Naive B cell (primary cell): ENCODE data around the gene LYRM2. TPM values are rescaled to one million over a fixed set of nuclear protein-coding genes. Genes with fewer than 3 reads are reported as not detected.

Experiments used
- ATAC-seq, 2 donors: fragments of 150-1000 bp; cut with Tn5 transposase; 2 replicates each; pipeline ENCODE4 v1.10.0; 2021; ENCODE audit warnings: low read depth in 2 of 2, mild to moderate bottlenecking in 2 of 2, moderate library complexity in 2 of 2
- DNase-seq: peaks from one replicate; pipeline ENCODE4 v3.0.0; 2022
- H3K27ac Mint-ChIP-seq, 6 donors: one replicate each; pipeline ENCODE4 v1.8.0; 2020 to 2022; ENCODE audit warnings: mild to moderate bottlenecking in 6 of 6, mixed read lengths in 6 of 6, moderate library complexity in 5 of 6, inconsistent platforms in 2 of 6
- H3K27me3 Mint-ChIP-seq, 3 donors: one replicate each; pipeline ENCODE4 v1.8.0; 2021 to 2022; ENCODE audit warnings: mixed read lengths in 3 of 3, mild to moderate bottlenecking in 1 of 3
- H3K36me3 Mint-ChIP-seq, 2 donors: one replicate each; pipeline ENCODE4 v1.8.0; 2020 to 2022; ENCODE audit warnings: mixed read lengths in 2 of 2, inconsistent platforms in 1 of 2, mild to moderate bottlenecking in 1 of 2
- H3K4me1 Mint-ChIP-seq, 3 donors: one replicate each; pipeline ENCODE4 v1.8.0; 2020 to 2022; ENCODE audit warnings: mixed read lengths in 3 of 3, inconsistent platforms in 1 of 3, mild to moderate bottlenecking in 1 of 3, moderate library complexity in 1 of 3
- H3K4me3 Mint-ChIP-seq, 8 donors: one replicate each; pipeline ENCODE4 v1.8.0; 2020 to 2022; ENCODE audit warnings: mild to moderate bottlenecking in 8 of 8, mixed read lengths in 8 of 8, moderate library complexity in 8 of 8, inconsistent platforms in 2 of 8
- H3K9me3 Mint-ChIP-seq, 7 donors: one replicate each; pipeline ENCODE4 v1.8.0; 2020 to 2022; ENCODE audit warnings: mixed read lengths in 7 of 7, mild to moderate bottlenecking in 5 of 7, inconsistent platforms in 2 of 7, moderate library complexity in 1 of 7
- polyA plus RNA-seq, 6 donors: library from polyadenylated mRNA; unstranded; fragments of 300-500 nt; fragmentation: Illumina TruSeq; gene quantifications; one replicate each; pipeline ENCODE4 v1.2.3, GENCODE V29; 2021; ENCODE audit warnings: low read depth in 6 of 6

The LYRM2 gene
- polyA plus RNA-seq, 6 donors from 2014 or later = 67.2 to 99.8 (median 77.4) TPM

DNA sequence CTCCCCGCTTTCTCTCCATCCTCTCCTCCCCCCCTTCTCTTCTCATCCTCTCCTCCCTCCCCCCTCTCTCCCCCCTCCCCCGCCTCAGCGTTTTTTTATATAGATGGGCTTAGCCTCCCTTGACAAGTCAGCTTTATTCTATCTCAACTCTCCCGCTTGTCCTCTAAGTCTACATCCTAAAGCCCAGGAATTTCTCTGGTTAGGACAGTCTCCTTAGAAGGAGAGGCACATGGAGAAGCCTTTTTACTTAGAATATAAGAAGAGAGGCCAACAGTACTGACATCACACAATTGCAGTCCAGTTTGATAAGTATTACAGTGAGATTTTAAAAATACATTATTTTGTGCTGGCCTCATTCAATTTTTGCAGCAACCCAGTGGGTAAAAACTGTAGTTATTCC is 83.5 kb downstream of the LYRM2 start:
- Mint-ChIP-seq H3K4me3 (no peak overlapping the region), H3K27ac (no peak overlapping the region), H3K27me3 (peaks cover 10 to 19% (median 12%) of the 10 kb centered on the region in 3 donors), H3K4me1 (no peaks in the 10 kb centered on the region), H3K36me3 (peaks cover 7 to 13% of the 10 kb centered on the region in 2 donors), H3K9me3 (peaks cover 4 to 12% (median 7%) of the 10 kb centered on the region in 7 donors)
- no peak for ATAC-seq
- DNase-seq = no peak

GRCh38 chr6:89554106-89554505 is 84.4 kb downstream of the LYRM2 start:
- H3K36me3 Mint-ChIP-seq = peaks cover 7 to 13% of the 10 kb centered on the region in 2 donors
- peaks cover 10 to 19% (median 12%) of the 10 kb centered on the region in 3 donors for H3K27me3 Mint-ChIP-seq
- H3K4me1 Mint-ChIP-seq = no peaks in the 10 kb centered on the region
- no peak for DNase-seq
- H3K9me3 Mint-ChIP-seq = peaks cover 4 to 12% (median 7%) of the 10 kb centered on the region in 7 donors
- no peak for ATAC-seq
- no peak overlapping the region for H3K4me3 Mint-ChIP-seq
- H3K27ac Mint-ChIP-seq = no peak overlapping the region

DNA sequence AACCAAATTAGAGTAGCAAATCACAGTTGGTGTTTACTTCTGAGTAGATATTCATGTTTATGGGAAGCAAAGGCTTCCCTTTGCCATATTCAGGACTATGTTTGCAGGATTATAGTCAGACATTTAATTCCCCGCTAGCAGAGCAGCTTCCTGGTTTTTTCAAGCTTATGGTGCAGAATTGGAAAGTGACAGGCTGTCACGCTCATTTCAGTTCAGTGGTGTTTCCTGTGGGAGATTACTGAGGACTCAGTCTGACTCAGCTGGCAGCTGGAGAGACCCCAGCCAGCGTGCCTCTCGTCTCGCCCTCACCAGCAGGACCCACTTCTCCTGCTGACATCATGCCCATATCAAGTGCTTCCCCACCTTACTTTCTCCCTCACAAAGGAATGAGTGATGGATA is 85.1 kb downstream of the LYRM2 start:
- H3K27ac Mint-ChIP-seq = no peak overlapping the region
- DNase-seq (no peak), ATAC-seq (no peak)
- H3K27me3 Mint-ChIP-seq = peaks cover 10 to 19% (median 12%) of the 10 kb centered on the region in 3 donors
- peaks cover 7 to 13% of the 10 kb centered on the region in 2 donors for H3K36me3 Mint-ChIP-seq
- H3K9me3 Mint-ChIP-seq = peaks cover 4 to 12% (median 7%) of the 10 kb centered on the region in 7 donors
- no peak overlapping the region for H3K4me3 Mint-ChIP-seq
- no peaks in the 10 kb centered on the region for H3K4me1 Mint-ChIP-seq

GRCh38 chr6:89547281-89547680 is 91.3 kb downstream of the LYRM2 start:
- DNase-seq (no peak), ATAC-seq (no peak)
- Mint-ChIP-seq H3K27ac (no peak overlapping the region), H3K36me3 (peaks cover 0 to 7% of the 10 kb centered on the region in 2 donors), H3K9me3 (peaks cover 0 to 2% (median 0%) of the 10 kb centered on the region in 7 donors), H3K4me3 (no peak overlapping the region), H3K27me3 (peaks cover 0 to 10% (median 0%) of the 10 kb centered on the region in 3 donors), H3K4me1 (no peaks in the 10 kb centered on the region)

DNA sequence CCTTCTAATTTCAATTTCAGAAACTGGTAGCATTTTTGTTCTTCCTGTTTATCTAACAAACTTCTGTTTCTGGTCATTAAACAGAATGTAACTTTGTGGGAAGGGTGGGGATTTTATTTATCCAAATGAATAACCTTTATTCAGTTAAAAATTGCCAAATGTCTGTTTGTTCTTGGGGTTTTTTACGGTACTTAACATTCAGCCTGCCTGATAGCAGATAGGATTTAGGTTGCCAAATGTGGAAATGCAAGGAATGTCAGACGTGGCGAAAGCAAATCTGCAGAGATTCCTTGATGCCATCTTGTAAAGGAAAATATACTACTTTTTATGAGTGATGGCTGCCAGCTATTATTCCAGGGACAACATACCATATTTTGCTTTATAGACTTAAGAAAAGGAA is 95.7 kb downstream of the LYRM2 start:
- Mint-ChIP-seq H3K36me3 (peaks cover 0 to 7% of the 10 kb centered on the region in 2 donors), H3K9me3 (no peaks in the 10 kb centered on the region), H3K27ac (no peak overlapping the region), H3K4me1 (no peaks in the 10 kb centered on the region), H3K4me3 (no peak overlapping the region), H3K27me3 (peaks cover 0 to 10% (median 0%) of the 10 kb centered on the region in 3 donors)
- DNase-seq (no peak), ATAC-seq (no peak)

GRCh38 chr6:89542081-89542857 is 96.3 kb downstream of the LYRM2 start:
- Mint-ChIP-seq H3K27ac (no peak overlapping the region), H3K4me1 (no peaks in the 10 kb centered on the region), H3K36me3 (peaks cover 0 to 7% of the 10 kb centered on the region in 2 donors), H3K27me3 (peaks cover 0 to 10% (median 0%) of the 10 kb centered on the region in 3 donors), H3K9me3 (no peaks in the 10 kb centered on the region), H3K4me3 (no peak overlapping the region)
- no peak for ATAC-seq
- DNase-seq = no peak

- H3K36me3 Mint-ChIP-seq = peaks cover 0 to 7% of the 10 kb centered on the region in 2 donors
- no peak overlapping the region for H3K27ac Mint-ChIP-seq
- no peaks in the 10 kb centered on the region for H3K4me1 Mint-ChIP-seq
- ATAC-seq (no peak), DNase-seq (no peak)
- no peaks in the 10 kb centered on the region for H3K9me3 Mint-ChIP-seq
- peaks cover 0 to 10% (median 0%) of the 10 kb centered on the region in 3 donors for H3K27me3 Mint-ChIP-seq
- H3K4me3 Mint-ChIP-seq = peak overlapping the region in 1 of 8 donors; percentile 29
Measured at GRCh38 chr6:89539779-89540178, 98.8 kb downstream of the LYRM2 start.

DNA sequence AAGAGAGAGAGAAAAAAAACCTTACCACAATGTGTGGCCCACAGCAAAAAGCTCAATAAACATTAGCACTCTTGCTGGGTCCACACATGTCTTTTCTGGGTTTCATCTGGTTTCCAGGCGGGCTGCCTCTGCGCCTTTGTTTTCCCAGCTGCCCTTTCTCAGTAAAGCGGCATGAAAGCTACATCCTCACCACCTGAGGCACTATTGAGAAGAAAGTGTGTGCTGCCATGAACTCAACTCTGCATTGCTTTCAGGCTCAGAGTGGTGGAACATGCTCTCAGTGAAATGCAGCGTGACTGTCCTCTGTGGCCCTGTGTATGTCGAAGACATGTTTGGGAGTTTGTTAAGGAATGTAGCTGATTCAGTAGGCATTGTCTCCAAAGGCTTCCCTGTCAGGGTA is 102.3 kb downstream of the LYRM2 start:
- ATAC-seq (no peak), DNase-seq (no peak)
- Mint-ChIP-seq H3K36me3 (peaks cover 0 to 7% of the 10 kb centered on the region in 2 donors), H3K27ac (no peak overlapping the region), H3K4me1 (no peaks in the 10 kb centered on the region), H3K27me3 (no peaks in the 10 kb centered on the region), H3K4me3 (no peak overlapping the region), H3K9me3 (peaks cover 0 to 3% (median 0%) of the 10 kb centered on the region in 7 donors)

DNA sequence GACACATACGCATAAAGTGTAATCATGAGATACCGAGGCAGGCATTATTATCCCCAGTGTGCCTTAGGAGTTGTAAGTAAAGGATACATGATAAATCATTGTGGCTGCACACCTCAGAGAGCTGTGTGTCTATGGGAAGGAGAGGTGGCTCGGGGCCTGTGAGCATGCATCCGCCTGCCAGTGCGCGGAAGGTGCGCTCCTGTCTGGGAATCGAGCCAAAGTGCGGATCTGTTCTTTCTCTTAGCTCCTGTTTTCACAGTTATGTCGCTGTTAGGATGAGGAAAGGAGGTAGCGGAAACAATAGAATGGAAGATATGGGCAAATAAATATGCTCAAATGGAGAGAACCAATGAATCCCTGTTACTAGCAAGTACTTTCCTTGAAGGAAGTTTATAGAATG is 107.6 kb downstream of the LYRM2 start:
- DNase-seq (no peak), ATAC-seq (no peak)
- H3K27me3 Mint-ChIP-seq = no peaks in the 10 kb centered on the region
- peaks cover 0 to 7% of the 10 kb centered on the region in 2 donors for H3K36me3 Mint-ChIP-seq
- H3K4me1 Mint-ChIP-seq = no peaks in the 10 kb centered on the region
- H3K27ac Mint-ChIP-seq = peak overlapping the region in 1 of 6 donors; percentile 64
- peaks cover 0 to 3% (median 0%) of the 10 kb centered on the region in 7 donors for H3K9me3 Mint-ChIP-seq
- no peak overlapping the region for H3K4me3 Mint-ChIP-seq

- Mint-ChIP-seq H3K4me1 (no peaks in the 10 kb centered on the region), H3K9me3 (peaks cover 0 to 3% (median 0%) of the 10 kb centered on the region in 7 donors), H3K36me3 (peaks cover 0 to 7% of the 10 kb centered on the region in 2 donors), H3K27ac (no peak overlapping the region), H3K4me3 (no peak overlapping the region), H3K27me3 (no peaks in the 10 kb centered on the region)
- DNase-seq (no peak), ATAC-seq (no peak)
Measured at GRCh38 chr6:89528866-89529265, 109.7 kb downstream of the LYRM2 start.

- H3K4me3 Mint-ChIP-seq = no peak overlapping the region
- peaks cover 0 to 6% of the 10 kb centered on the region in 2 donors for H3K36me3 Mint-ChIP-seq
- DNase-seq (no peak), ATAC-seq (no peak)
- no peaks in the 10 kb centered on the region for H3K4me1 Mint-ChIP-seq
- peaks cover 0 to 3% (median 0%) of the 10 kb centered on the region in 7 donors for H3K9me3 Mint-ChIP-seq
- H3K27me3 Mint-ChIP-seq = no peaks in the 10 kb centered on the region
- H3K27ac Mint-ChIP-seq = no peak overlapping the region
Measured at GRCh38 chr6:89527634-89528033, 110.9 kb downstream of the LYRM2 start.

- Mint-ChIP-seq H3K27me3 (no peaks in the 10 kb centered on the region), H3K4me1 (no peaks in the 10 kb centered on the region), H3K36me3 (no peaks in the 10 kb centered on the region), H3K9me3 (no peaks in the 10 kb centered on the region), H3K27ac (no peak overlapping the region), H3K4me3 (no peak overlapping the region)
- ATAC-seq (no peak), DNase-seq (no peak)
Measured at GRCh38 chr6:89526563-89526869, 112.0 kb downstream of the LYRM2 start.

DNA sequence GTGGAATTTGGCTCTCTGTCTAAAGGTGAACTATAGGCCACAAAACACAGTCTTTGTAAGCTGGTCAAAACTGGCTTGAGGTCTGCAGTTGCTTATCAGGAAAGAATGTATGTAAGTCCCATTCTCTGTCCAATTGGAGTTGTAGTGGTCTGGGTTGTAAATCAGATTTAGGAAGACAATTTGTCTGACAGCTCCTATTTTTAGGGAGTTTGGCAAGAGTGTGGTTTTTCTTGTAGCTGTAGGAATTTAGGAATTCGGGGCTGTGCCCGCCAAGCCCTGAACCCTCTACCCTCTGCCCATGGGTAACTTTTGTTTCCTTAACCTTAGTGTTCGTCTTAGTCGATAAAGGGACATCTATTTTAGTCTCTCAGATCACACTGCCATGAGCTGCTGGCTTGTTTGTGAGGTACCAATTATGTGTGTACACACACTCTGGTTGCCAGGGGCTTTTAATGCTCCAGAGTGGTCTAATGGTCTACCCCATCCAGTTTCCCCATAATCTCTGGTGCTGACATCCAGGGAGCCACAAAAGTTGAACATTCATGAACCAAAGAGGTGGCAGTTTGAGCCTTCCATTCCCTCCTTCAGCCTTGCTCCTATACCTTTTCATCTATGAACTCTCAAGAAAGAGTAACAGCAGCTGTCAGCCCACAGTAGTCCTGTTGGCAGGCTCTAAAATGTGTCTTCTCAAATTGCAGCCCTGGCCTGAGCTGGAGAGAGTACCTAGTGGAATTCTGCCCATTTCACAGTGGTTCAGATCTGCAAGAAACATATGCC is 112.6 kb downstream of the LYRM2 start:
- DNase-seq (no peak), ATAC-seq (no peak)
- Mint-ChIP-seq H3K9me3 (no peaks in the 10 kb centered on the region), H3K27me3 (no peaks in the 10 kb centered on the region), H3K4me3 (no peak overlapping the region), H3K27ac (no peak overlapping the region), H3K36me3 (no peaks in the 10 kb centered on the region), H3K4me1 (no peaks in the 10 kb centered on the region)

DNA sequence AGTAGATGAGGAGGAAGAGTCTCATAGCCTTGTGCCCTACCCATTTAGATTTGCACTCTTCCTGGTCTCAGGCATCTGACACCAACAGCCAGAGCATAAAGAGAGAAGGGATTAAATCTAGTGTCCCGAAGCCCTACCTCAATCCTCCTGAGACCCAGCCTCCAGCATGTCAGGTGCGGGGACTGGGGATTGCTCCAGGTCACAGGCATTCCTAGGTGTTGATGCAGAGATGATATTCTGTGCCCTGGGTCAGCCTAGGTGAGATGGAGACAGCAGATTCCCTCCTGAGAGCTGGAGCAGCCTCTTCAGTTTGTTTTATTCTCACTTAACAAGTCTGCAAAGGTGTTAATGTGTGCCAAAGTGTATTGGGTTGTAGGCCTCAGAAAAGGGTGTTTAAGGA is 115.8 kb downstream of the LYRM2 start:
- H3K27me3 Mint-ChIP-seq = no peaks in the 10 kb centered on the region
- DNase-seq (no peak), ATAC-seq (no peak)
- H3K4me1 Mint-ChIP-seq = peaks cover 0 to 5% (median 0%) of the 10 kb centered on the region in 3 donors
- H3K36me3 Mint-ChIP-seq = no peaks in the 10 kb centered on the region
- H3K9me3 Mint-ChIP-seq = peaks cover 0 to 4% (median 0%) of the 10 kb centered on the region in 7 donors
- H3K27ac Mint-ChIP-seq = no peak overlapping the region
- H3K4me3 Mint-ChIP-seq = no peak overlapping the region
